ENCODE results near the gene IMPACT. TPM values are rescaled to one million over a fixed set of nuclear protein-coding genes. Genes with fewer than 3 reads are reported as not detected.
A peak's percentile ranks its signal among the peaks of the same experiment; 100 is the strongest.

IMPACT gene
- total RNA-seq, 1 donor: 13.6 TPM

GRCh38 chr18:24404591-24404990, 21.9 kb upstream of the IMPACT start:
- Histone ChIP-seq H3K9me3 (ENCODE audit: low read depth, low read length) (no peaks in the 10 kb centered on the region), H3K4me3 (ENCODE audit: low read length) (no peak overlapping the region), H3K27me3 (ENCODE audit: insufficient read depth, low read length) (peaks cover 8% of the 10 kb centered on the region), H3K4me1 (ENCODE audit: insufficient read depth, low read length) (no peaks in the 10 kb centered on the region)

GRCh38 chr18:24408496-24408895, 18.0 kb upstream of the IMPACT start:
- Histone ChIP-seq H3K4me3 (ENCODE audit: low read length) (no peak overlapping the region), H3K4me1 (ENCODE audit: insufficient read depth, low read length) (no peaks in the 10 kb centered on the region), H3K27me3 (ENCODE audit: insufficient read depth, low read length) (peaks cover 8% of the 10 kb centered on the region), H3K9me3 (ENCODE audit: low read depth, low read length) (no peaks in the 10 kb centered on the region)

DNA sequence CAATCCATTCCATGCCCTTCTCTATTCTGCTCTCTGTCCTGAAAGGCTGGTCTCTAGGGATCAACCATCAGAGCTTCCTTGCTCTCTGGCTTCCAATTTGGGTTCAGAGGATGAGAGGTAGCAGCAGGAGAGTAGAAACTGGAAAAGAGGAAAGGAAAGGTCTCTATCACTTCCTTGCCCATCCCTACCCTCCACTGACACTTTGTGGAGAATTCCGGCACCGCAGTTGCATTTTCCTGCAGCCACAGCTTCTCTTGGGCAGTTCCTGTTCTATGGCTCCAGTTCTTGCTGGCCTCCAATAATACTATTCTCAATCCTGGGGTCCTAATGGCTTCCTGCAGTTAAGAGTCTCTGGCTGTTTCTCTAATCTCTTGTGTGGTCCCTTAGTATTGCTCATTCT, 13.3 kb upstream of the IMPACT start:
- Histone ChIP-seq H3K9me3 (ENCODE audit: low read depth, low read length) (no peaks in the 10 kb centered on the region), H3K27me3 (ENCODE audit: insufficient read depth, low read length) (no peaks in the 10 kb centered on the region), H3K4me3 (ENCODE audit: low read length) (no peak overlapping the region), H3K4me1 (ENCODE audit: insufficient read depth, low read length) (no peaks in the 10 kb centered on the region)

DNA sequence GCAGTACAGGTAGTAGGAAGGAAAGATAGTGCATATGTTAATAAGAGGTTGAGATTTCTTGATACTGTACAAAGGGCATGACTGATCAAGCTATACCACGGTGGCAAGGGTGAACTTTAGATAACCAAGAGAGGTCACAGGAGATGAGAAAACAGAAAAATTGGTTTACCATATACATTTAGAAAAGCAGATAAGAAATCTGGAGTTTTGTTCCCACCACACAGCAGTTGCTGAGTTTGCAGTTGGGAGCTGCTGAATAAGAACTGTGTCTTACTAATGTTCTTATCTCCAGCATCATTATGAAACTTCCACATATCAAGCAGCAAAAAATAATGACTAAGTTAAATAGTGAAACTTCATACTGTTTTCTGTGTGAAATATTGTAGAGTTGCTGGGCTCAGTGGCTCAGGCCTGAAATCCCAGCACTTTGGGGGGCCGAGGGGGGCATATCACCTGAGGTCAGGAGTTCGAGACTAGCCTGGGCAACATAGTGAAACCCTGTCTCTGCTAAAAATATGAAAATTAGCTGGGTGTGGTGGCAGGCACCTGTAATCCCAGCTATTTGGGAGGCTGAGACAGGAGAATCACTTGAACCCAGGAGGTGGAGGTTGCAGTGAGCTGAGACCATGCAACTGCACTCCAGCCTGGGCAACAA, 12.0 kb upstream of the IMPACT start:
- H3K27me3 ChIP-seq (ENCODE audit: insufficient read depth, low read length): no peaks in the 10 kb centered on the region
- no peaks in the 10 kb centered on the region for H3K9me3 ChIP-seq (ENCODE audit: low read depth, low read length)
- no peak overlapping the region for H3K4me3 ChIP-seq (ENCODE audit: low read length)
- no peaks in the 10 kb centered on the region for H3K4me1 ChIP-seq (ENCODE audit: insufficient read depth, low read length)

- H3K4me3 ChIP-seq (ENCODE audit: low read length): no peak overlapping the region
- peaks cover 8% of the 10 kb centered on the region for H3K27me3 ChIP-seq (ENCODE audit: insufficient read depth, low read length)
- no peaks in the 10 kb centered on the region for H3K9me3 ChIP-seq (ENCODE audit: low read depth, low read length)
- no peaks in the 10 kb centered on the region for H3K4me1 ChIP-seq (ENCODE audit: insufficient read depth, low read length)
Measured at GRCh38 chr18:24417480-24417879, 9.0 kb upstream of the IMPACT start.

DNA sequence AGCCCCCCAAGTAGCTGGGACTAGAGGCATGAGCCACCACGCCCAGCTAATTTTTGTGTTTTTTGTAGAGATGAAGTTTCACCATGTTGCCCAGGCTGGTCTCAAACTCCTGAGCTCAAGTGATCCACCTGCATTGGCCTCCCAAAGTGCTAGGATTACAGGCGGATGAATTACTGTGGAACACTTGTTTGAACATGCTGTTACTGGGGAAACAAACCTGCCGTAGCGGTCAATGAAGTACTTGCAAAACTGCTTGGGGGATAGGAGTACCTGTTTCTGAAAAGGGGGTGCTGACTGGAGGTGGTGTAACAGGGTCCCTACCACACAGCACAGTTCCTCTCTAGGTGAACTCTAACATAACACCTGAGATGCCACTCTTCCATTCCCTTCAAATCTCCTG, 5.9 kb upstream of the IMPACT start:
- Histone ChIP-seq H3K27me3 (ENCODE audit: insufficient read depth, low read length) (peaks cover 24% of the 10 kb centered on the region), H3K4me1 (ENCODE audit: insufficient read depth, low read length) (no peaks in the 10 kb centered on the region), H3K9me3 (ENCODE audit: low read depth, low read length) (no peaks in the 10 kb centered on the region), H3K4me3 (ENCODE audit: low read length) (no peak overlapping the region)

DNA sequence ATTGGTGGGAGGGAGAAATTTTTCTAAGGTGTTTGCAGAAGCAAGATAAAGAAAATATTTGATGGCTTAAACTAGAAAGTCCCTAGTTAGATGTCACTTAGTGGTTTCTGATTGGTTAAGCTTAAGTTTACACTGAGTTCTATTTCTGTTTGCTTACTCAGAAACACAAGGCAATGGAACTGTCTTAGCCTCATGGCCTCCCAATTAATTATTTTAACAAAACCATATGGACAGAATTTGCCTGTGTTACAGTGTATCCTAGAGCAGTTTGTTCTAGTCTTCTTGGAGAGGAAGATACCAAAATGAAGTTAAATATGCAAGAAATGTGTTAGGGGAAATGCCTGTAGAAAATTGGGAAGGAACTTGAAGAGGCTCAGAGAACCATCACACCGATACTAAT, 4.6 kb upstream of the IMPACT start:
- Histone ChIP-seq H3K4me3 (ENCODE audit: low read length) (no peak overlapping the region), H3K9me3 (ENCODE audit: low read depth, low read length) (no peaks in the 10 kb centered on the region), H3K4me1 (ENCODE audit: insufficient read depth, low read length) (peaks cover 5% of the 10 kb centered on the region), H3K27me3 (ENCODE audit: insufficient read depth, low read length) (peaks cover 27% of the 10 kb centered on the region)

- Histone ChIP-seq H3K9me3 (ENCODE audit: low read depth, low read length) (no peaks in the 10 kb centered on the region), H3K4me1 (ENCODE audit: insufficient read depth, low read length) (peaks cover 15% of the 10 kb centered on the region), H3K4me3 (ENCODE audit: low read length) (peak overlapping the region; percentile 79), H3K27me3 (ENCODE audit: insufficient read depth, low read length) (peaks cover 24% of the 10 kb centered on the region)
Measured at GRCh38 chr18:24426073-24426397, 435 bp upstream of the IMPACT start.

DNA sequence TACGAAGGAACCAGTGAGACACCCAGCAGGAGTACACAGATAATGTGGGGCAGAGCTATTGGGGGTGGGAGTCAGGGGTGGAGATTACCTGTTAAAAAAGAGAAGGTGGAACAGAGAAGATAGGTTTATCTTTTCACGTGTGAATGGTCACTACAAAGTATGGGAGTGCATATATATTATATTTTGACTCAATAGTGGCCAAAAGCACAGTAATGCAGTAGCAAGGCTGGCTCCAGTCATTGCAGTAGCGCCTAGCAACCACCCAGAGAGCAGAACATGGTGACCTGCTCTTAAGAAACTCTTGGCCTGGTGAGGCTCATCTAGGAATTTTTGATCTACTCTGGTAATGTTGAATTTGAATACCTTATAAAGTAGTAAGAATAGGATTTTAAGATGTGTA, 1.0 kb downstream of the IMPACT start:
- Histone ChIP-seq H3K4me3 (ENCODE audit: low read length) (no peak overlapping the region), H3K27me3 (ENCODE audit: insufficient read depth, low read length) (peaks cover 19% of the 10 kb centered on the region), H3K9me3 (ENCODE audit: low read depth, low read length) (no peaks in the 10 kb centered on the region), H3K4me1 (ENCODE audit: insufficient read depth, low read length) (peaks cover 19% of the 10 kb centered on the region)

GRCh38 chr18:24428709-24429108, 2.2 kb downstream of the IMPACT start:
- Histone ChIP-seq H3K4me3 (ENCODE audit: low read length) (no peak overlapping the region), H3K9me3 (ENCODE audit: low read depth, low read length) (no peaks in the 10 kb centered on the region), H3K4me1 (ENCODE audit: insufficient read depth, low read length) (peaks cover 20% of the 10 kb centered on the region), H3K27me3 (ENCODE audit: insufficient read depth, low read length) (peaks cover 17% of the 10 kb centered on the region)

DNA sequence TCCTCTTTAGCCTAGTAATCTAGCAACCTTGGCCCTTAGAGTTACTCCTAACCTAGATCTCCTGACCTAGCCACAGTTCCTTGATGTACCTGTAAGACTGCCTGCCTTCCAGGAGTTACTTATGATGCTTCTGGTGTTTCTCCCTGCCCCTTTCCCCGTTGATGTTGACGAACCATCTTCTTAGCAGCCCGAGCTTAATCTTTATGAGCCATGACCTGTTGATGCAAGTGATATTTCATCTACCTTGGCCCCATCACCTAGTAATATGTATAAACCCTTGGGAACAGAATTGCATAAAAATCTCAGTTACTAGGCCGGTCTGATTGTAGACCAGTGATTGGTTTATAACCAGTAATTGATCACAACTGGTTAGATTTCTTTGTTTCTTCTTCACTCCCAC, 2.7 kb downstream of the IMPACT start:
- peaks cover 14% of the 10 kb centered on the region for H3K27me3 ChIP-seq (ENCODE audit: insufficient read depth, low read length)
- H3K4me3 ChIP-seq (ENCODE audit: low read length): no peak overlapping the region
- H3K9me3 ChIP-seq (ENCODE audit: low read depth, low read length): no peaks in the 10 kb centered on the region
- peaks cover 20% of the 10 kb centered on the region for H3K4me1 ChIP-seq (ENCODE audit: insufficient read depth, low read length)

DNA sequence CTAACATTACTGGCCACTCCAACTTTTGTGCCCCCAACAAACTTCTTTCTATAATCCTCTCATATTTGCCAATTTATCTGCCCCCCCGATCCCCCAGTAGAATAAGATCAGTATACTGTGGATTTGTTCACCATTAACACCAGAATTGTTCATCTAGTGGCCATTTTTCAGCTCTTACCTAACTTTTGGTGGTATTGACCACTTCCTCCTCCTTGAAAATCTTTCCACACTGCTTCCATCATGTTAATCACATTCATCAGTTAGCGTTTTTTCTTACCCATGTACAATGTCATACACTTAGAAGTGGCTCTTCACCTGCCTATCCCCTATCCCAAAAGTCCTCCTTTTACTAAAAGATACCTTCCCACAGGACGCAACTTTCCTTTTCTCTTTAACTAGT, 6.1 kb downstream of the IMPACT start:
- Histone ChIP-seq H3K4me1 (ENCODE audit: insufficient read depth, low read length) (peaks cover 7% of the 10 kb centered on the region), H3K4me3 (ENCODE audit: low read length) (no peak overlapping the region)

GRCh38 chr18:24436939-24437338, 10.5 kb downstream of the IMPACT start:
- Histone ChIP-seq H3K4me1 (ENCODE audit: insufficient read depth, low read length) (peaks cover 5% of the 10 kb centered on the region), H3K9me3 (ENCODE audit: low read depth, low read length) (no peaks in the 10 kb centered on the region), H3K27me3 (ENCODE audit: insufficient read depth, low read length) (no peaks in the 10 kb centered on the region), H3K4me3 (ENCODE audit: low read length) (no peak overlapping the region)

More for the DNA sequence above, 6.1 kb downstream of the IMPACT start:
- H3K27me3 ChIP-seq (ENCODE audit: insufficient read depth, low read length): no peaks in the 10 kb centered on the region
- H3K9me3 ChIP-seq (ENCODE audit: low read depth, low read length): no peaks in the 10 kb centered on the region

DNA sequence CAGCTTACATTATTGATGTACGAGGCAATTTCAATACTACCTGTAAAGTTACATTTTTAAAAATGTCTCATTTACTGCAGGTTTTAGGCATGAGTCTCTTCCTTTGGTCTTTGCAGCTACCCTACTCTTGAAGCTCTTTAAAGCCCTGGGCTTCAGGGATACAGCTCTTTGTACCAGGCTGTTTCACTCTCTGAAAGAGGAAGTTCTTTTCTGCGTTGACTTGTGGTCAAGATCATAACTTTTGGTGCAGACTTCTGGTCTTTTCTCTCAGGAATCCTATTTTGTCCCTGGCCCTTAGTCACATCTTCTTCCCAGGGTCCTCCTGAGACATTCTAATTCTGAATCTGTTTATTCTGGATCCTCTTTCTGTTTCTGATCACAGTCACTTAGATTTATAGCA, 17.4 kb downstream of the IMPACT start:
- no peaks in the 10 kb centered on the region for H3K9me3 ChIP-seq (ENCODE audit: low read depth, low read length)
- H3K4me3 ChIP-seq (ENCODE audit: low read length): no peak overlapping the region
- H3K27me3 ChIP-seq (ENCODE audit: insufficient read depth, low read length): no peaks in the 10 kb centered on the region
- H3K4me1 ChIP-seq (ENCODE audit: insufficient read depth, low read length): peaks cover 8% of the 10 kb centered on the region

GRCh38 chr18:24446453-24446852, 20.0 kb downstream of the IMPACT start:
- Histone ChIP-seq H3K4me3 (ENCODE audit: low read length) (no peak overlapping the region), H3K4me1 (ENCODE audit: insufficient read depth, low read length) (peaks cover 8% of the 10 kb centered on the region), H3K27me3 (ENCODE audit: insufficient read depth, low read length) (no peaks in the 10 kb centered on the region), H3K9me3 (ENCODE audit: low read depth, low read length) (no peaks in the 10 kb centered on the region)

GRCh38 chr18:24446953-24447538, 20.6 kb downstream of the IMPACT start:
- Histone ChIP-seq H3K9me3 (ENCODE audit: low read depth, low read length) (no peaks in the 10 kb centered on the region), H3K27me3 (ENCODE audit: insufficient read depth, low read length) (no peaks in the 10 kb centered on the region), H3K4me3 (ENCODE audit: low read length) (no peak overlapping the region), H3K4me1 (ENCODE audit: insufficient read depth, low read length) (peaks cover 8% of the 10 kb centered on the region)
